Breast epithelium (tissue), 3 donors: ENCODE results near the gene CDH13.

Experiments
- CTCF ChIP-seq, 3 donors: fragments of 450-650 bp; IDR thresholded peaks; one replicate each; pipeline ENCODE4 v1.5.1; 2016 to 2017; ENCODE audit warnings: antibody characterized with exemption in 3 of 3, mild to moderate bottlenecking in 3 of 3, moderate library complexity in 3 of 3
- POLR2A ChIP-seq: fragments of 450-650 bp; IDR thresholded peaks from one replicate; pipeline ENCODE4 v1.6.1; 2016; ENCODE audit warnings: antibody characterized with exemption, mild to moderate bottlenecking, moderate library complexity
- POLR2AphosphoS5 ChIP-seq, 3 donors: sonication (generic); formaldehyde crosslinking; IDR thresholded peaks; one replicate each; pipeline ENCODE4 v1.6.1; 2017; ENCODE audit warnings: antibody characterized with exemption in 3 of 3

- TF ChIP-seq CTCF (IDR thresholded peaks at IDR 0.05) = no peak
- TF ChIP-seq POLR2A = no peak
- TF ChIP-seq POLR2AphosphoS5 (IDR thresholded peaks at IDR 0.05) = no peak
These were observed 941.6 kb downstream of the CDH13 start for GRCh38 chr16:83568345-83568744.
